GM21423 (cell line): ENCODE data around the gene HSFX4.
A peak's percentile ranks its signal among the peaks of the same experiment; 100 is the strongest.
"Not testable (repeated sequence)": the region's sequence is repeated elsewhere in the genome, so short reads cannot be mapped to it uniquely, and the experiment has no call there.

Source experiments
- ATAC-seq: cut with Tn5 transposase; IDR thresholded peaks from one replicate; pipeline ENCODE4 v1.9.1; 2021; ENCODE audit warnings: mild to moderate bottlenecking, moderate library complexity; ENCODE audit not compliant: unreplicated experiment

The HSFX4 gene

GRCh38 chrX:149937328-149937727, 8.0 kb downstream of the HSFX4 start:
- ATAC-seq = not testable (repeated sequence)

GRCh38 chrX:149937871-149938426, 8.6 kb downstream of the HSFX4 start:
- no peak for ATAC-seq

- peak; percentile 64 for ATAC-seq
Measured at GRCh38 chrX:149938427-149938880, 9.1 kb downstream of the HSFX4 start, which contains the start of gene EOLA2. Gene EOLA2 (minus strand): TSS chrX:149938491. CDS start chrX:149933874, 4,617 bp downstream.

- peak; percentile 10 for ATAC-seq
Measured at GRCh38 chrX:149938881-149939654, 9.7 kb downstream of the HSFX4 start.

GRCh38 chrX:149939655-149939904, 10.2 kb downstream of the HSFX4 start:
- ATAC-seq = peak; percentile 12

- peak; percentile 40 for ATAC-seq
Measured at GRCh38 chrX:149939905-149940673, 10.7 kb downstream of the HSFX4 start.

- not testable (repeated sequence) for ATAC-seq
Measured at GRCh38 chrX:149940674-149941024, 11.3 kb downstream of the HSFX4 start.

- ATAC-seq = not testable (repeated sequence)
Measured at GRCh38 chrX:149945087-149945670, 15.8 kb downstream of the HSFX4 start.

GRCh38 chrX:149945820-149946219, 16.4 kb downstream of the HSFX4 start:
- ATAC-seq = not testable (repeated sequence)

GRCh38 chrX:149946932-149947331, 17.6 kb downstream of the HSFX4 start:
- not testable (repeated sequence) for ATAC-seq

GRCh38 chrX:149948016-149948415, 18.6 kb downstream of the HSFX4 start:
- ATAC-seq = no peak

- ATAC-seq = no peak
Measured at GRCh38 chrX:149949743-149950436, 20.5 kb downstream of the HSFX4 start.

- ATAC-seq = no peak
Measured at GRCh38 chrX:149950681-149951080, 21.3 kb downstream of the HSFX4 start.

GRCh38 chrX:149961572-149961971, 32.2 kb downstream of the HSFX4 start:
- ATAC-seq = no peak

- ATAC-seq = no peak
Measured at GRCh38 chrX:149962010-149962409, 32.6 kb downstream of the HSFX4 start.

- no peak for ATAC-seq
Measured at GRCh38 chrX:149962859-149963757, 33.7 kb downstream of the HSFX4 start.

GRCh38 chrX:149979126-149979644, 49.8 kb downstream of the HSFX4 start:
- ATAC-seq = no peak
